H1 (cell line): Measurements from ENCODE around the gene FOSL2. TPM values are rescaled to one million over a fixed set of nuclear protein-coding genes. Genes with fewer than 3 reads are reported as not detected.

Experiments used
- BACH1 ChIP-seq: IDR thresholded peaks from 2 replicates; pipeline ENCODE4 v1.6.1; 2012; ENCODE audit warnings: low read length, improper control_type of control experiment
- EP300 ChIP-seq, 2 experiments: IDR thresholded peaks; 1 replicate in 1 of 2; 2 replicates in 1 of 2; pipeline ENCODE4 v1.6.1; 2011 to 2012; ENCODE audit warnings: low read depth in 2 of 2, low read length in 2 of 2, mild to moderate bottlenecking in 2 of 2, borderline replicate concordance in 1 of 2, inconsistent platforms in 1 of 2, moderate library complexity in 1 of 2
- KDM1A ChIP-seq: fragments of 200-600, 300-600 bp; sonication (generic); IDR thresholded peaks from 2 replicates; pipeline ENCODE4 v1.7.1; 2016; ENCODE audit warnings: mild to moderate bottlenecking, low read length, borderline replicate concordance
- NRF1 ChIP-seq: IDR thresholded peaks from 2 replicates; pipeline ENCODE4 v1.6.1; 2011; ENCODE audit warnings: mild to moderate bottlenecking, low read depth, low read length, improper control_type of control experiment
- POLR2AphosphoS5 ChIP-seq: IDR thresholded peaks from 2 replicates; pipeline ENCODE4 v1.6.1; 2011; ENCODE audit warnings: low read depth, low read length
- polyA plus RNA-seq, 7 experiments: library from polyadenylated mRNA; depleted of rRNA in 3 of 7; stranded (reverse) in 5 of 7; unstranded in 2 of 7; fragments of >200 nt in 5 of 7; fragments of 200-250 nt in 2 of 7; gene quantifications; 1 replicate in 5 of 7; 2 replicates in 1 of 7; 4 replicates in 1 of 7; pipeline versions ENCODE4 v1.2.1 to v1.2.3, GENCODE V29; 2011 to 2013; ENCODE audit warnings: missing spikeins in 2 of 7, mixed read lengths in 2 of 7
- total RNA-seq: library from RNA; stranded (reverse); fragmentation: NEBNext Ultra II Directional; extraction: Animal tissue kit (Norgen Biotek cat#: 25700); gene quantifications from 2 replicates; pipeline ENCODE4 v1.2.1, GENCODE V29; 2021
- TF ChIP-seq, protein P1 (sequence below): IDR thresholded peaks from 2 replicates; pipeline ENCODE4 v1.6.1; 2012; ENCODE audit warnings: inconsistent platforms

The FOSL2 gene
- total and polyA plus RNA-seq, 2 of the 8 experiments (the other 6 are each of a cell fraction or from before 2014, with no cell fraction given) = 1.5 to 4.5 TPM

DNA sequence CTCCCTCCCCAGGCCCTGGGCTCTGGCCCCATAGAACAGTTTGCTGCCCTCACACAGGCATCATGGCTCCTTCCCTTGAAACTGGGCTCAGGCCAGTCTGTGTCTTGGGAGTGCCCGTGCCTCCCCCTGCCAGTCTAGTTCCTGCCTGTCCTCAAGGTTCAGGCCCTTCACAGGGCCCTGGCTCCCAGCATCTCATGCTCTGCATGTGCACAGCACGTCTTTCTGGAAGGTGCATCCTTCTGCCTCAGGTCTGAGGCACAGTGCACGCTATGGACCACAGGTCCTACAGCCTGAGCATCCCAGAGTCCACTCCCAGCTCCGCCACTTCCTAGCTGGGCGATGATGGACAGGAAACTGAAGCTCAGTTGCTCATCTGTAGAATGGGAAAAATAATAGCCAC is 35.6 kb upstream of the FOSL2 start (continued):
- no peak for TF ChIP-seq EP300 (IDR thresholded peaks at IDR 0.05; ENCODE audit: borderline replicate concordance in 1 of 2, low read depth in 2 of 2, low read length in 2 of 2)
- no peak for TF ChIP-seq NRF1
- TF ChIP-seq, protein P1, sequence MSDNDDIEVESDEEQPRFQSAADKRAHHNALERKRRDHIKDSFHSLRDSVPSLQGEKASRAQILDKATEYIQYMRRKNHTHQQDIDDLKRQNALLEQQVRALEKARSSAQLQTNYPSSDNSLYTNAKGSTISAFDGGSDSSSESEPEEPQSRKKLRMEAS = no peak
- no peak for TF ChIP-seq KDM1A
- TF ChIP-seq POLR2AphosphoS5 = no peak
- TF ChIP-seq BACH1 = no peak
